Measurements from ENCODE around the gene PLCB3. TPM values are rescaled to one million over a fixed set of nuclear protein-coding genes. Genes with fewer than 3 reads are reported as not detected.

Gene PLCB3
- total RNA-seq, 2 donors from 2014 or later = 13.9 to 16.4 TPM

DNA sequence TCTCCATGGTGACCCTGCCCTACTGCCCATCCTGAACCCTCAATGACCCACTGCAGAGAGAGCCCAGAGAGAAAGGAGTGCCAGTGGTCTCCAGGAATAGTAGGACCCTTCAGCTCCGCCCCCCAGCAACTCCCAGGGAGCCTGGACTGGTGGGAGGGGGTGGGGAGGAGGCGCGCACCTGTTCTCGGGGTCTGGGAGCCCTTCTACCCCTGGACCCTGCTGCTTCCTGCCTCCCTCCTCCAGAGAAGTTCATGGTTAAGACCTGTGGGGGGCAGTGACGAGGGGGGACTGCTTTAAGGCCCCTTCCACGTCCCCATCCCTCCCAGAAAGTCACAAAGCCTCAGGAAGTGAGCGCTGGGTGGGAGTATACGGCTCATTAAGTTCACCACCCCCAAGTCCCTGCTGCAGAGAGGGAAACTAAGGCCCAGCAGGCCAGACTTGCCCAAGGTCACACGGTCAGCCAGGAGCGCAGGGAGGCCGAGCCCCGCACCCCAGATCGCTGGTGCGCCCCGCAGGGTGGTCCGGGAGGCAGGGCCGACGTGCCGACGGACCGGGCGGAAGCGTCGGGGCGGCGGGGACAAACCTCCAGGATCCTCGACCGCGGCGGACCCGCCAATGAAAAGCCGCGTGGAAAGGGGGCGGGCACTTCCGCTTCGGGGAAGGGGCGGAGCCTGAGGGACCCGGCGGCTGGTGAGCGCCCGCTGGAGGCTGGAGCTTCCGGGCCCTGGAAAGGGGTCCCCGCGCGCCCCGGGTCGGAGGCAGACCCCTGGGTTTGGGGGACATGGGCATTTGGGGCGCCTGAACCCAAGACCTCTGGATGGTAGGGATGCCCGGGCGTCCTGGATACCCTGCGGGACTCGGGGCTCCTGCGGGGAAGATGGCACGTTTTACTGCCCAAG lies 25.5 kb upstream of the PLCB3 start, which contains the start of the genes NUDT22 and TRPT1:
NUDT22 (plus strand) TSS at position 667 of the 899 bp plus-strand sequence. CDS start 379 bp downstream, outside the sequence.
TRPT1 (minus strand) TSS at position 579 of the 899 bp plus-strand sequence; CDS start at position 253, 326 bp downstream.
- peak; percentile 83 to 87 for ATAC-seq

DNA sequence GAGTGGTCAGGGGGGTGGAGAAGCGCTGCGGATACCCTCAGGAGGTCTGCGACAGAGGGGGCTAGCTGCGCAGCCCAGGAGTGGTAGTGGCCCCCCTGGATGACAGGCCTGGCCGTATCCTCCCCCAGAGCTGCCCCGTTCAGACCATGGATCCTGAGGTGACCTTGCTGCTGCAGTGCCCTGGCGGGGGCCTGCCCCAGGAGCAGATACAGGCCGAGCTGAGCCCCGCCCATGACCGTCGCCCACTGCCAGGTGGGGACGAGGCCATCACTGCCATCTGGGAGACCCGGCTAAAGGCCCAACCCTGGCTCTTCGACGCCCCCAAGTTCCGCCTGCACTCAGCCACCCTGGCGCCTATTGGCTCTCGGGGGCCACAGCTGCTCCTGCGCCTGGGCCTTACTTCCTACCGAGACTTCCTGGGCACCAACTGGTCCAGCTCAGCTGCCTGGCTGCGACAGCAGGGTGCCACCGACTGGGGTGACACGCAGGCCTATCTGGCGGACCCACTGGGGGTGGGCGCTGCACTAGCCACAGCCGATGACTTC lies 24.8 kb upstream of the PLCB3 start:
- H3K27ac Mint-ChIP-seq = peak overlapping the region; percentile 79 to 90
- ATAC-seq = peak; percentile 65 to 66
- H3K36me3 Mint-ChIP-seq = no peaks in the 10 kb centered on the region
- no peaks in the 10 kb centered on the region for H3K9me3 Mint-ChIP-seq
- H3K4me1 Mint-ChIP-seq (ENCODE audit: low read depth in 2 of 2) = peaks cover 25 to 27% of the 10 kb centered on the region in 2 donors
- peak; percentile 77 for DNase-seq (ENCODE audit: low spot score)
- peak overlapping the region; percentile 84 for H3K4me3 Mint-ChIP-seq
- no peaks in the 10 kb centered on the region for H3K27me3 Mint-ChIP-seq

More for the DNA sequence above, 25.5 kb upstream of the PLCB3 start, which contains the start of the genes NUDT22 and TRPT1:
- Mint-ChIP-seq H3K9me3 (no peaks in the 10 kb centered on the region), H3K27ac (peak within 1 kb of the TSS; percentile 79 to 90), H3K36me3 (no peaks in the 10 kb centered on the region), H3K4me3 (peak within 1 kb of the TSS; percentile 84), H3K27me3 (no peaks in the 10 kb centered on the region), H3K4me1 (ENCODE audit: low read depth in 2 of 2) (peaks cover 23 to 27% of the 10 kb centered on the region in 2 donors)
- DNase-seq (ENCODE audit: low spot score) = peak; percentile 92

DNA sequence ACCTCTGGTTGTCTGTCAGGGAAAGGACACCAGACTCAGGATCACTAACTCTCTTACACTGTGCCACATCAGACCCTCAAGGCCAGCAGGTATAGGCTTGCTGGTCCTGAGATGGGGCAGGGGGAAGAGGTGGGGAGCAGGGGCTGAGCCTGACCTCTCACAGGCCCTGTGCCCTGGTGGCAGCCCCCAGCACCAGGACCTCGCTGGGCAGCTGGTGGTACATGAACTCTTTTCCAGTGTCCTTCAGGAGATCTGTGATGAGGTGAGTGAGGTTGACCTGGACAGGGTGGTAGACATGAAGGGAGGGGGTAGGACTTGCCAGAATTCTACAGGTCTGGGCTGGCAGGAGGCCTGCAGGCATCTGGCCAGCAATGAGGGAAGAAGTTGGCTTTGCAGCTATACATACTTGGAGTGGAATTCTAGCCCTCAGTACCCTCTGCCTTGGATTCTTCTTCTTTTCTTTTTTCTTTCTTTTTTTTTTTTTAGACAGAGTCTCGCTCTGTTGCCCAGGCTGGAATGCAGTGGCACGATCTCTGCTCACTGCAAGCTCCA lies 23.8 kb upstream of the PLCB3 start:
- Mint-ChIP-seq H3K4me1 (ENCODE audit: low read depth in 2 of 2) (peaks cover 27 to 31% of the 10 kb centered on the region in 2 donors), H3K36me3 (no peaks in the 10 kb centered on the region), H3K27me3 (no peaks in the 10 kb centered on the region), H3K4me3 (peak overlapping the region; percentile 84), H3K9me3 (no peaks in the 10 kb centered on the region), H3K27ac (peak overlapping the region; percentile 79 to 90)
- no peak for ATAC-seq
- DNase-seq (ENCODE audit: low spot score) = no peak

DNA sequence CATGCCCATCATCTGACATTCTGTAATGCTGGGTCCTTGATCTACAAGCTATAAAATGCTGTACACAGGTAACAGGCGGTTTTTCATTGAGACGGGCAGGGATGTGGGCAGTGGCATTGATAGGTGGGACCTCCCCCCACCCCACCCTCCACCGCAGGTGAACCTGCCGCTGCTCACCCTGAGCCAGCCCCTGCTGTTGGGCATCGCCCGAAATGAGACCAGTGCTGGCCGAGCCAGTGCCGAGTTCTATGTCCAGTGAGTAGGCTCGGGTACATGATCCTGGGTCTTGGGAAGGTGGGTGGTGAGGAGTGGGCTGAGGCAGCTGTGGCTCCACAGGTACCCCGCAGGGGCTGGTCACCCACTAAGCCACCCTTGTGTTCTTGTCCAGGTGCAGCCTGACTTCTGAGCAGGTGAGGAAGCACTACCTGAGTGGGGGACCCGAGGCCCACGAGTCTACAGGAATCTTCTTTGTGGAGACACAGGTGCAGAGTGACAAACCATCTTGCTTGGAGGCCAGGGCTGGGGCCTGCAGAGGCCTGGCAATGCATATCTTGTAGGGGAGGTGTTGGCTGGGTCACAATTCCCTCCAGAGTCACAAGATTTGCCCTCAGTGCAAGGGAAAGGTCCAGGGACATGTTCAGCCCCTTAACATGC lies 22.1 kb upstream of the PLCB3 start:
- Mint-ChIP-seq H3K27ac (peak overlapping the region; percentile 84 to 89), H3K27me3 (no peaks in the 10 kb centered on the region), H3K4me1 (ENCODE audit: low read depth in 2 of 2) (peaks cover 27 to 31% of the 10 kb centered on the region in 2 donors), H3K9me3 (no peaks in the 10 kb centered on the region), H3K4me3 (peak overlapping the region; percentile 90), H3K36me3 (no peaks in the 10 kb centered on the region)
- ATAC-seq (no peak), DNase-seq (ENCODE audit: low spot score) (no peak)

DNA sequence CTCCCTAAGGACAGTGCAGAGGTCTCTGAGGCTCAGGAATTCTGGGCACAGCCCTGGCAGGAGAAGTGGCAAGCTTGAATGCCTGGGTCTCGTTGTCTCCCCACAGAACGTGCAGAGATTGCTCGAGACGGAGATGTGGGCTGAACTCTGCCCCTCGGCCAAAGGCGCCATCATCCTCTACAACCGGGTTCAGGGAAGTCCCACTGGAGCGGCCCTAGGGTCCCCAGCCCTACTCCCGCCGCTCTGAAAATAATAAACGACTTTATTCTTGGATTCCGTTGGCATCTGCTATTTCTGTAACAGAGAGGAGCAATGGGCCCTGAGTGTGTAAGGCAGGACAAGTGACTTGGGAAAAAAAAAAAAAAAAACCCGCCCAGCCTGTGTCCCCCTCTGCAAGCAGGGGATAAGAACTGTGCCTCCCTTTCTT lies 21.6 kb upstream of the PLCB3 start:
- Mint-ChIP-seq H3K27ac (peak overlapping the region; percentile 84 to 89), H3K4me1 (ENCODE audit: low read depth in 2 of 2) (peaks cover 27 to 31% of the 10 kb centered on the region in 2 donors), H3K36me3 (no peaks in the 10 kb centered on the region), H3K27me3 (no peaks in the 10 kb centered on the region), H3K9me3 (no peaks in the 10 kb centered on the region), H3K4me3 (peak overlapping the region; percentile 90)
- DNase-seq (ENCODE audit: low spot score) (peak; percentile 60), ATAC-seq (no peak)

DNA sequence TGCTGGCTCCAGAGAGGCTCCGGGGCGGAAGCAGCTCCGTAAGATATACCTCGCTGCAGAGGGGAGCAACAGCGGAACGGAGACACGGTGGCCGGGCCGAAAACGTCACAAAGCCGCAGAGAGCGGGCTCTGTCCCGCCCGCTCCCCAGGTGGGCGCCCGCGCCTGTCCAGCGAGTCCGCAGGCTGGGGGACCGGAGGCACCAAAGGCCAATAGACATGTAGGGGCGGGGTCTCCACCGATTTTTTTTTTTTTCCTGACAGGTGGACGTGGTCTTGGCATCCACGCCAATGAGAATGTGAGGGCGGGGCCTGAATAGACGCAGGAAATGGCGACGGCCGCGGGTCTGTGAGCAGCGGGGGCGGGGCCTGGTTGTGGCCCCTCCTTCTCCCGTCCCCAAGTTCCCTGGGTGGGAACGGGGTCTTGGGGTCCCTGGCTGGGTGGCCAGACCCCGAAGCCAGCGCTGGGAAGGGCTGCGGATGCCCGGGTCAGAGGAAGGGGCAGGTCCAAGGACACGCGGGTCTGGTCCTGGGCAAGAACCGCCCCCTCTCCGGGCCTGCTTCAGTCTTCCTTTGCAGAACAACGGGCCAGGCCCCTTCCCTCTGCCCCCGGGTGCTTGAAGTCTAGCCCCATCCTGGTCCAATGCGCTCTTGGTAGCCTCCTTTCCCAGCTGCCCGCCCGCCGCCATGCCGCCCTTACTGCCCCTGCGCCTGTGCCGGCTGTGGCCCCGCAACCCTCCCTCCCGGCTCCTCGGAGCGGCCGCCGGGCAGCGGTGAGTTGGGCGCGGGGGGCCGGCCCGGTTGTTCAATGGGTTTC lies 21.0 kb upstream of the PLCB3 start, which contains the start of gene DNAJC4:
DNAJC4 (plus strand) TSS at position 378 of the 814 bp plus-strand sequence; CDS start at position 685, 307 bp downstream.
- peak; percentile 94 for DNase-seq (ENCODE audit: low spot score)
- H3K27me3 Mint-ChIP-seq = no peaks in the 10 kb centered on the region
- H3K9me3 Mint-ChIP-seq = no peaks in the 10 kb centered on the region
- H3K36me3 Mint-ChIP-seq = no peaks in the 10 kb centered on the region
- peak; percentile 70 to 78 for ATAC-seq
- peak within 1 kb of the TSS; percentile 84 to 89 for H3K27ac Mint-ChIP-seq
- peaks cover 26 to 31% of the 10 kb centered on the region in 2 donors for H3K4me1 Mint-ChIP-seq (ENCODE audit: low read depth in 2 of 2)
- peak within 1 kb of the TSS; percentile 90 for H3K4me3 Mint-ChIP-seq

DNA sequence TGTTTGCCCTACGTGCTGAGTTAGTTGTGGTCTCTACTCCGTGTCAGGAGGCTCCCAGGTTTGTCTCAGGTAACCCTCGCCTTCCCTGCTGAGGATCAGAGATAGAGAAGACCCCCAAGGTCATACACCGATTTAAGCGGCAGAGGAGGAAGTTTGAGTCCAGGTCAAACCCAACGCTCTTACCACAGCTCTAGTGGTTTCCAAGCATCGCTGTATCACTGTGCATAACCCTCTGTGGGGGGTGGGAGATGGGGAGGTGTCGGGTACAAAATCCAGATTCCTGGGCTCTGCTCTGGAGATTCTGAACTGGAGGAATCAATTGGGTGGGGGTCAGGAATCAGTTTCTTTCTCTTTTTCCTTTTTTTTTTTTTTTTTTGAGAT lies 20.4 kb upstream of the PLCB3 start:
- Mint-ChIP-seq H3K27me3 (no peaks in the 10 kb centered on the region), H3K9me3 (no peaks in the 10 kb centered on the region), H3K4me1 (ENCODE audit: low read depth in 2 of 2) (peaks cover 29 to 33% of the 10 kb centered on the region in 2 donors), H3K27ac (peak overlapping the region; percentile 84 to 89), H3K36me3 (no peaks in the 10 kb centered on the region), H3K4me3 (peak overlapping the region; percentile 90)
- no peak for ATAC-seq
- DNase-seq (ENCODE audit: low spot score) = no peak

DNA sequence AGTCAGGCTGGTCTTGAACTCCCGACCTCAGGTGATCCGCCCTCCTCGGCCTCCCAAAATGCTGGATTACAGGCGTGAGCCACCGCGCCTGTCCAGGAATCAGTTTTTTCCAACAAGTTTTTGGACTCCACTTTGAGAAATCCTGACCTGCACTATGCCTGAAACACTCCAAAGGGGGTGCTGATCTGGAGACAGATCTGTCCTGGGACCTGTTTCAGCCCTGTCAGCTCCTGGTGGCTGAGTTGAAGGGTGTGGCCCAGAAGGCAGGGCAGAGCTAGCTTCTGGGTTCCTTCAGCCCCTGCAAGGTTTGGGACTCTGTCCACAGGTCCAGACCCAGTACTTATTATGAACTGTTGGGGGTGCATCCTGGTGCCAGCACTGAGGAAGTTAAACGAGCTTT lies 19.8 kb upstream of the PLCB3 start:
- Mint-ChIP-seq H3K4me1 (ENCODE audit: low read depth in 2 of 2) (peaks cover 29 to 33% of the 10 kb centered on the region in 2 donors), H3K36me3 (no peaks in the 10 kb centered on the region), H3K9me3 (no peaks in the 10 kb centered on the region), H3K4me3 (peak overlapping the region; percentile 90), H3K27me3 (no peaks in the 10 kb centered on the region), H3K27ac (peak overlapping the region in 1 of 2 donors; percentile 89)
- ATAC-seq = no peak
- DNase-seq (ENCODE audit: low spot score) = no peak

DNA sequence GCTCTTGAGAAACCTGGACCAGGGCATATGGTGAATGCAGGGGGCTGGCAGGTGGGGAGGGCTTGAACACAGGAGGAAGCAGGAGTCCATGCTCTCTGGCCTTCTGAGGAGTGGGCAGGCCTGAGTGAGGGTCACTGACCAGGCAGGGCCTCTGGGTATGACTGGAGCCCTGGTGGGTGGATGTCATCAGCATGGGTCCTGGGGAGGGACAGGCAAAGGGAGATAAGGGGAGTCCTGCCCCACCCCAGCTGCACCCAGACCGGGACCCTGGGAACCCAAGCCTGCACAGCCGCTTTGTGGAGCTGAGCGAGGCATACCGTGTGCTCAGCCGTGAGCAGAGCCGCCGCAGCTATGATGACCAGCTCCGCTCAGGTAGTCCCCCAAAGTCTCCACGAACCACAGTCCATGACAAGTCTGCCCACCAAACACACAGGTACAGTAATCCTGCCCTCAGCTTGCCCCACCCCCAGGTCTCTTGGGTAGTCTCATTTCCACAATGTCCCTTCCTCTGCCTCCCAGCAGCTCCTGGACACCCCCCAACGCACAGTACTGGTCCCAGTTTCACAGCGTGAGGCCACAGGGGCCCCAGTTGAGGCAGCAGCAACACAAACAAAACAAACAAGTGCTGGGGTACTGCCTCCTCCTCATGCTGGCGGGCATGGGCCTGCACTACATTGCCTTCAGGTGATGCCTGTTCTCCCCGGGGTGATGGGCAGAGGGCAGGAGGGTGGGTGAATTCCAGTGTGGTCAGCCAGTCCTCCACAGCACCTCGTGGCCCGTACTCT lies 19.0 kb upstream of the PLCB3 start:
- peaks cover 26 to 27% of the 10 kb centered on the region in 2 donors for H3K4me1 Mint-ChIP-seq (ENCODE audit: low read depth in 2 of 2)
- no peaks in the 10 kb centered on the region for H3K27me3 Mint-ChIP-seq

DNA sequence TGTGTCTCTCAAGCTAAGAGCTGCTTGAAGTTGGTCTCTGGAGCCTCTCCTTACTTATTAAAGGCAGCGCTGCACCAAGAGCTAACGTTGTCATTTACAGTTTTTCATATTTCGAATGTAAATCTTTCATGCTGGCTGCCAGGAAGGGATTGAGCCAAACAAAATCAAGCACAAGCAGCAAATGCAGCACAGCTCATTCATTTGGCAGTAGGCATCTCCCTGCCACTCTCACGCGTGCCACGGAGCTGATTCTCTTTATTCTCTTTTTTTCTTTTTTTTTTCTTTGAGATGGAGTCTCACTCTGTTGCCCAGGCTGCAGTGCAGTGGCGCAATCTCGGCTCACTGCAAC lies 18.4 kb upstream of the PLCB3 start:
- no peaks in the 10 kb centered on the region for H3K9me3 Mint-ChIP-seq
- ATAC-seq (no peak), DNase-seq (ENCODE audit: low spot score) (no peak)
- H3K27me3 Mint-ChIP-seq = no peaks in the 10 kb centered on the region
- peaks cover 20 to 23% of the 10 kb centered on the region in 2 donors for H3K4me1 Mint-ChIP-seq (ENCODE audit: low read depth in 2 of 2)
- H3K4me3 Mint-ChIP-seq = peak overlapping the region; percentile 71
- no peaks in the 10 kb centered on the region for H3K36me3 Mint-ChIP-seq
- no peak overlapping the region for H3K27ac Mint-ChIP-seq

More for the DNA sequence above, 19.0 kb upstream of the PLCB3 start:
- Mint-ChIP-seq H3K36me3 (no peaks in the 10 kb centered on the region), H3K27ac (peak overlapping the region in 1 of 2 donors; percentile 89), H3K4me3 (peak overlapping the region; percentile 56), H3K9me3 (no peaks in the 10 kb centered on the region)
- ATAC-seq = no peak
- no peak for DNase-seq (ENCODE audit: low spot score)

DNA sequence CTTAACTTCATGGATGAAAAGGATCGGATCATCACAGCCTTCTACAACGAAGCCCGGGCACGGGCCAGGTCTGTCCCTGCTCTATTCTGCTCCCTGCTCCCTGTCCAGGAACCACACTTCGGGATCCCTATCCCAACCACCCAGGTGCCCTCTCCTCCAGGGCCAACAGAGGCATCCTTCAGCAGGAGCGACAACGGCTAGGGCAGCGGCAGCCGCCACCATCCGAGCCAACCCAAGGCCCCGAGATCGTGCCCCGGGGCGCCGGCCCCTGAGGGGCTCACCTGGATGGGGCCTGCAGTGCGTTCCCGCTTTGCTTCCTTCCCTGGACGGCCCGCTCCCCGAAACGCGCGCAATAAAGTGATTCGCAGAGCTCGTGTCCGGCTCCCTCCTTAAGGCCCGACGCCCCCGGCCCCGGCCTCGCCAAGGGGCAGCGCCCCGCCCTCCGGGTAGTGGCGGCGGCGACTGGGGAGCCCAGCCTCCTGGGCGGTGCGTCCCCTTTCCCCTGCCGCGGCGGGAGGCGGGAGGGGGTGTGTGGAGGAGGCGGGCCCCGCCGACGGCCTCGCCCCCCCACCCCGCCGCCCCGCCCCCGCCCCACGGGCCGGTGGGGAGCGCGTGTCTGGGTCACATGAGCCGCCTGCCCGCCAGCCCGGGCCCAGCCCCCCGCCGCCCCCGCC lies 17.3 kb upstream of the PLCB3 start, which contains the start of gene VEGFB:
VEGFB (plus strand) TSS at position 672 of the 674 bp plus-strand sequence. CDS start 250 bp downstream, outside the sequence.
- ATAC-seq (peak; percentile 80 to 84), DNase-seq (ENCODE audit: low spot score) (peak; percentile 85)
- H3K4me1 Mint-ChIP-seq (ENCODE audit: low read depth in 2 of 2) = peaks cover 19 to 23% of the 10 kb centered on the region in 2 donors
- H3K9me3 Mint-ChIP-seq = no peaks in the 10 kb centered on the region
- H3K4me3 Mint-ChIP-seq = peak within 1 kb of the TSS; percentile 71
- peak within 1 kb of the TSS in 1 of 2 donors; percentile 63 for H3K27ac Mint-ChIP-seq
- H3K36me3 Mint-ChIP-seq = no peaks in the 10 kb centered on the region
- no peaks in the 10 kb centered on the region for H3K27me3 Mint-ChIP-seq

Measured in natural killer cell treated with Interleukin-12 subunit alpha and Interleukin-12 subunit beta and Interleukin-15 and Interleukin-18, amount 100 ng/mL, for 72 hours (primary cell).